ENCODE results near the gene FAM53A.

The FAM53A gene

DNA sequence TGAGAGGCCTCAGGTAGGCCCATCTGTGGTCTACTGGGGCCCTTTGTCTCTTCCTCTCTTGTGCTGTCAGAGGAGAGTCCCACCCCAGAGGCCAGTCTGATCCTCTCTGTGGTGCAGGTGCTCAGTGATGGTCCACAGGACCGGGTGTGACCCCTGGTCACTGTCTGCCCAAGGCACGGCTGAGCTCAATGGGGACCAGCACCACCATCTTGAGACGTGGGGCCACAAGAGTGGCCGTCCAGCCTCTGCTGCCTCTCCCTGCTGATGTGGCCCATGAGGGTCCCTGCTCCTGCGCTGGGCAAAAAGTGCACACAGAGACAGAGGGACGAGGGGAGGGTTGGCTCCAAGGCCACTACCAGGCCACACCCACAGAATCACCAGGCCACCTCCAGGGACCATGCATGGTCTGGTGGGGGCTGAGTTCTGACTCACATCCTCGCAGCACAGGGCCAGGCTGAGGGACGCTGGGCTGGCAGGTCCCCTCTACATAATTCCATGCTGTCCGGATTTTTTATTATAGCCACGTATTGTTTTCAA is 88.3 kb downstream of the FAM53A start:
- intact Hi-C loops (cut with DNase I; ENCODE audit: low total_unique reads) = no loop called here
- no peak for DNase-seq
- Histone ChIP-seq H3K27ac (no peak overlapping the region), H3K27me3 (peaks cover 0 to 73% of the 10 kb centered on the region in 2 donors), H3K4me3 (no peak overlapping the region), H3K4me1 (no peaks in the 10 kb centered on the region), H3K9me3 (peaks cover 0 to 15% (median 13%) of the 10 kb centered on the region in 3 donors), H3K36me3 (no peaks in the 10 kb centered on the region)
- TF ChIP-seq, protein P1, sequence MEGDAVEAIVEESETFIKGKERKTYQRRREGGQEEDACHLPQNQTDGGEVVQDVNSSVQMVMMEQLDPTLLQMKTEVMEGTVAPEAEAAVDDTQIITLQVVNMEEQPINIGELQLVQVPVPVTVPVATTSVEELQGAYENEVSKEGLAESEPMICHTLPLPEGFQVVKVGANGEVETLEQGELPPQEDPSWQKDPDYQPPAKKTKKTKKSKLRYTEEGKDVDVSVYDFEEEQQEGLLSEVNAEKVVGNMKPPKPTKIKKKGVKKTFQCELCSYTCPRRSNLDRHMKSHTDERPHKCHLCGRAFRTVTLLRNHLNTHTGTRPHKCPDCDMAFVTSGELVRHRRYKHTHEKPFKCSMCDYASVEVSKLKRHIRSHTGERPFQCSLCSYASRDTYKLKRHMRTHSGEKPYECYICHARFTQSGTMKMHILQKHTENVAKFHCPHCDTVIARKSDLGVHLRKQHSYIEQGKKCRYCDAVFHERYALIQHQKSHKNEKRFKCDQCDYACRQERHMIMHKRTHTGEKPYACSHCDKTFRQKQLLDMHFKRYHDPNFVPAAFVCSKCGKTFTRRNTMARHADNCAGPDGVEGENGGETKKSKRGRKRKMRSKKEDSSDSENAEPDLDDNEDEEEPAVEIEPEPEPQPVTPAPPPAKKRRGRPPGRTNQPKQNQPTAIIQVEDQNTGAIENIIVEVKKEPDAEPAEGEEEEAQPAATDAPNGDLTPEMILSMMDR (IDR thresholded peaks at IDR 0.05) = no peak

DNA sequence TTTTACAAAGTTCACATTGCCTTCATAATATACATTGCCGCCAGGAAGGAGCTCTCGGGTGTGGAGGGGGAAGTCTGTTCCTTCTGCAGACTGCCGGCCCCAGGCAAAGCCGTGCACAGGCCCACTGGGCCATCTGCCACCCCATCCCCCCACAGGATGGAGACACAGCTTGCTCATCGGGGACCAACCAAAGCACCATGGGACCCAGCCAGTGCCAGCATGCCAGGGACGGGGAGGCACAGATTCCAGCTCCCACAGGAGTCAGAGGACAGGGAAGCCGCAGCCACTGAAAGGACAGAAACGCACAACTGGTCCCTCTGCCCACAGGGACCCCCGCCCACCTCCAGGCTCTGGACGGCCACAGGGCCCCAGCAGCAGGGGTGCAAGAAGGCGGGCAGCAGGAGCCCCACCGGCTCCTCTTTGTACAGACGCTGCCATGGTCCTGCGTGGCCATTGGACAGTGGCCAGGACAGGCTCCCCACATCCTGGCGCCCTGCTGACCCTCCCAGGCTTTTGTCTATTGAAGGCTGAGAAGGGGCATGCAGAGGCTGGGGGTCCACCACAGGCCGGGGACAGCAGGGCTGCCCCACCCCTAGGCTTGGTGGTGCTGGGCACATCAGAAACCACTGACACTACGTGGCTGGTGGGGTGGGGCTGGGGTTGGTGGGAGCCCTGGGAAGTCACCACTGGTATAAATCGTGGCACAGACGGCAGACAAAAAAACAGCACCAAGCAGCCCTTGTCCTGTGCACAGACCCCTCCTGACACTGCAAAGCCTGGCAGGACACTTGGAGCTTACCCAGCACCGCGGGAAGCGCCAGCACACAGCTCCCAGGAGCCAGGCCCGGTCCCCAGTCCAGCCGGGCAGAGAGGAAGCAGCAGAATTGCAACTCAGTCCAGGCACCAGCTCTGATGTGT is 89.0 kb downstream of the FAM53A start:
- TF ChIP-seq, protein P1 (IDR thresholded peaks at IDR 0.05) = no peak
- intact Hi-C loops (cut with DNase I; ENCODE audit: low total_unique reads) = loop anchor here (5.0 kb wide), 1 partner anchor 772 kb away; no protein-coding TSS in a partner anchor
- DNase-seq = no peak
- peaks cover 0 to 66% of the 10 kb centered on the region in 2 donors for H3K27me3 ChIP-seq
- H3K36me3 ChIP-seq = no peaks in the 10 kb centered on the region
- H3K9me3 ChIP-seq = peaks cover 0 to 17% (median 15%) of the 10 kb centered on the region in 3 donors
- no peak overlapping the region for H3K27ac ChIP-seq
- no peaks in the 10 kb centered on the region for H3K4me1 ChIP-seq
- no peak overlapping the region for H3K4me3 ChIP-seq

DNA sequence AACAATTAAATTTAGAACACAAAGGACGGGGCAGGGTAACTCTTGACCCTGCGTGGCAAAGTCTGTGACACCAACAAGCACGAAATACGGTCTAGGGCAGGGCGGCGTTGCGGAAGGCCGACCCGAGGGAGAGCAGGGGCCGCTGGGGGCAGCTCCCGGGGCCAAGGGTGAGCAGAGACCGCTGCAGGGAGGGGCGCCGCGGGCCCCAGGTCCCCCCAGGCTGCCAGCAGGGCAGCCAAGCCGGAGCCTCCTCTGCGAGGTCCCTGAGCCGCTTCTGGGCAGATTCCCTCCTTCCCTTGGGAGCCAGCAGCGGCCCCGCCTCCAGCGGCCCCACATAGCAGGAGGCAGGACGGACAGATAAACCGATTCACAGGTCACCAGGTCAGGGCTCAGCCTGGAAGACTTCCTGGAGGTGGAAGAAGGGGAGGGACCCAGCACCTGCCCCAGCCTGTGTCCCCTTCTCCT is 90.2 kb downstream of the FAM53A start:
- DNase-seq = no peak
- Histone ChIP-seq H3K27ac (no peak overlapping the region), H3K27me3 (peaks cover 0 to 57% of the 10 kb centered on the region in 2 donors), H3K9me3 (peaks cover 0 to 17% (median 17%) of the 10 kb centered on the region in 3 donors), H3K4me3 (no peak overlapping the region), H3K4me1 (no peaks in the 10 kb centered on the region), H3K36me3 (no peaks in the 10 kb centered on the region)
- TF ChIP-seq, protein P1 (IDR thresholded peaks at IDR 0.05) = no peak
- intact Hi-C loops (cut with DNase I; ENCODE audit: low total_unique reads) = loop anchor here (5.0 kb wide), 1 partner anchor 773 kb away; no protein-coding TSS in a partner anchor

DNA sequence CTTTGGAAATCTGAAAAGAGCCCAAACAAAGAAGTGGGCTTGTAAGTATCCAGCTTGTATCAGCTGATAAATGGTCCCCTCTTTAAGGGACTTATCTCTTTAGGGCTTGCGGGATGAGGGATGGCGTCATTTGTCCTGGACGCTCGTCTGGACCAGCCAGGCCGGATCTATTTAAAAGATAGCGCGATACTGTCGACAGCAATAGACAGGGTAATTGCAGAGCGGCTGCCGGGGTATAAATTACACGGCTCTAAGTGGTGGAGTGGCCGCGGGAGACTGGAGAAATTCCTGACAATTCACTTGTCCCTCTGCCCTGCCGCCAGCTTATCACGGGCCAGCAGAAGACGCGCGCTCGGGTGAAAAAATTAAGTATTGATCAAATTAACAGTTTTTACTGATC is 90.7 kb downstream of the FAM53A start:
- intact Hi-C loops (cut with DNase I; ENCODE audit: low total_unique reads) = loop anchor here (5.0 kb wide), 1 partner anchor 774 kb away; no protein-coding TSS in a partner anchor
- DNase-seq = no peak
- TF ChIP-seq, protein P1 (IDR thresholded peaks at IDR 0.05) = no peak
- H3K9me3 ChIP-seq = peaks cover 0 to 21% (median 17%) of the 10 kb centered on the region in 3 donors
- no peaks in the 10 kb centered on the region for H3K36me3 ChIP-seq
- H3K4me3 ChIP-seq = no peak overlapping the region
- no peak overlapping the region for H3K27ac ChIP-seq
- H3K4me1 ChIP-seq = no peaks in the 10 kb centered on the region
- peaks cover 0 to 57% of the 10 kb centered on the region in 2 donors for H3K27me3 ChIP-seq

DNA sequence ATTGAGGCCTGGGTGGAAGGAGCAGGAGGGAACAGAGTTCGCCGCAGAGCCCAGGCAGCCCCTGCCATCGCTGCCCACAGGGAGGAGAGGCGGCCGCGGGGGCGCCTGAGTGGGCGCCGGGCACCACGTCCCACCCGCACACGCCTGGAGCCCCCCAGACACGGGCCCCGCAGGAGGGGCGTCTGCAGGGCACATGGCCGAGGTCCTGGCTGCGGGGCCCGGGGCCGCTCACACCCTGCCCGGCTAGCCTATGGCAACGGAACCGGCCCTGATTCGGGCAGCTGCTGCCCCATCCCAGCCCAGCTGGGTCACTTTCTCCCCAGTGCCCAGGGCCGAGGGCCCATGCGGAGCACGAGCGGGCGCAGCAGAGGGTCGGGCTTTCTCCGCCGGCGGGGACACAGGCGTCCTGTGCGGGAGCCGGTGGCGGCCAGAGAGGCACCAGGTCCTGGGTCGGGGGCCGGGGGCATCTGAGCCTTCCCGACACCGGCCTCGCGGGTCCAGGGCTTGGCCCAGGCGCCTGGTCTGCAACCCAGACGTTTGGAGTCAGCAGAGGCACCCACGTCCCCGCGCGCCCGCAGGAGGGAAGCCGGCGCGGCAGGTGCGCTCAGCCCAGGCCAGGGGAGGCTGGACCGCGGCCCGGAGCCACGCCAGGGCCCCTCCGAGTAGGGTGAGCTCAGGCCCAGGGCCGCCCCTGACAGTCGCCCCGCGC is 91.2 kb downstream of the FAM53A start:
- intact Hi-C loops (cut with DNase I; ENCODE audit: low total_unique reads) = loop anchor here (5.0 kb wide), 1 partner anchor 774 kb away; no protein-coding TSS in a partner anchor
- no peaks in the 10 kb centered on the region for H3K4me1 ChIP-seq
- H3K36me3 ChIP-seq = no peaks in the 10 kb centered on the region
- no peak overlapping the region for H3K4me3 ChIP-seq
- H3K27me3 ChIP-seq = peaks cover 0 to 53% of the 10 kb centered on the region in 2 donors
- no peak overlapping the region for H3K27ac ChIP-seq
- no peak for DNase-seq
- H3K9me3 ChIP-seq = peaks cover 0 to 27% (median 17%) of the 10 kb centered on the region in 3 donors
- TF ChIP-seq, protein P1 (IDR thresholded peaks at IDR 0.05) = no peak
